IMR-90 (cell line): ENCODE measurements around the gene ANO4. TPM values are rescaled to one million over a fixed set of nuclear protein-coding genes. Genes with fewer than 3 reads are reported as not detected.

Source experiments
- ATAC-seq: fragments of 200-7000 bp; cut with Tn5 transposase; 2 replicates; pipeline ENCODE4 v1.9.1; 2020; ENCODE audit warnings: low read depth, mild to moderate bottlenecking, moderate library complexity
- BruUV-seq: library from RNA; stranded (reverse); fragments of 400-500 nt; replicated peaks from 2 replicates; lab custom pipeline; 2021; lab: Mats Ljungman, UMichigan
- CTCF ChIA-PET: fragments of 300-600 bp; formaldehyde crosslinking; extraction: SDS; loops from one replicate; lab custom pipeline; 2021; ENCODE audit warnings: antibody characterized with exemption; lab: Yijun Ruan, JAX
- POLR2A ChIA-PET: fragments of 300-600 bp; sonication (Branson Sonifier 250); formaldehyde crosslinking; loops from one replicate; lab custom pipeline; 2022; ENCODE audit warnings: antibody characterized with exemption; ENCODE audit not compliant: unreplicated experiment; lab: Charles Lee
- DNase-seq: peaks from one replicate; pipeline ENCODE4 v3.0.0; 2013
- H2AFZ ChIP-seq: replicated peaks from 2 replicates; pipeline ENCODE3; 2013; ENCODE audit warnings: low read length, mild to moderate bottlenecking; ENCODE audit not compliant: poor library complexity
- H2AK5ac ChIP-seq: 2 replicates; pipeline ENCODE4 v1.6.1; 2013; ENCODE audit warnings: low read depth, low read length, inconsistent platforms
- H2AK9ac ChIP-seq: replicated peaks from 2 replicates; pipeline ENCODE3; 2013; ENCODE audit warnings: mild to moderate bottlenecking, low read depth, low read length, moderate library complexity; ENCODE audit not compliant: poor library complexity
- H2BK120ac ChIP-seq: 2 replicates; pipeline ENCODE4 v1.6.1; 2013; ENCODE audit warnings: low read depth, low read length, inconsistent platforms
- H2BK15ac ChIP-seq: 3 replicates; pipeline ENCODE4 v1.6.1; 2013; ENCODE audit warnings: low read depth, low read length, inconsistent platforms
- H2BK20ac ChIP-seq: 2 replicates; pipeline ENCODE4 v1.6.1; 2013; ENCODE audit warnings: low read depth, mild to moderate bottlenecking, inconsistent platforms, low read length, moderate library complexity
- H2BK5ac ChIP-seq: 2 replicates; pipeline ENCODE4 v1.6.1; 2013; ENCODE audit warnings: mild to moderate bottlenecking, low read depth, low read length, inconsistent platforms; ENCODE audit not compliant: poor library complexity, severe bottlenecking
- H3K14ac ChIP-seq: replicated peaks from 2 replicates; pipeline ENCODE4 v1.6.1; 2013; ENCODE audit warnings: low read depth, low read length, inconsistent platforms
- H3K18ac ChIP-seq: 2 replicates; pipeline ENCODE4 v1.6.1; 2013; ENCODE audit warnings: low read depth, low read length, control low read depth
- H3K23ac ChIP-seq: 2 replicates; pipeline ENCODE4 v1.6.1; 2013; ENCODE audit warnings: low read depth, low read length, inconsistent platforms
- H3K27ac ChIP-seq: 2 replicates; pipeline ENCODE4 v1.5.1; 2013; ENCODE audit warnings: mild to moderate bottlenecking, control low read depth, low read length; ENCODE audit not compliant: insufficient read depth
- H3K27me3 ChIP-seq: 2 replicates; pipeline ENCODE4 v1.6.1; 2013; ENCODE audit warnings: low read length; ENCODE audit not compliant: control insufficient read depth, insufficient read depth
- H3K36me3 ChIP-seq: 2 replicates; pipeline ENCODE4 v1.6.1; 2013; ENCODE audit warnings: low read length, mixed read lengths; ENCODE audit not compliant: control insufficient read depth, insufficient read depth
- H3K4ac ChIP-seq: 2 replicates; pipeline ENCODE4 v1.6.1; 2013; ENCODE audit warnings: low read depth, low read length, inconsistent platforms
- H3K4me1 ChIP-seq: 2 replicates; pipeline ENCODE4 v1.6.1; 2013; ENCODE audit warnings: low read length, mixed read lengths; ENCODE audit not compliant: control insufficient read depth, insufficient read depth
- H3K4me2 ChIP-seq: 2 replicates; pipeline ENCODE4 v1.6.1; 2013; ENCODE audit warnings: low read depth, mild to moderate bottlenecking, control low read depth, low read length, moderate library complexity
- H3K4me3 ChIP-seq: 2 replicates; pipeline ENCODE4 v1.5.1; 2013; ENCODE audit warnings: low read depth, mild to moderate bottlenecking, control low read depth, low read length, moderate library complexity; ENCODE audit not compliant: insufficient read depth
- H3K56ac ChIP-seq: 2 replicates; pipeline ENCODE4 v1.6.1; 2013; ENCODE audit warnings: low read length, inconsistent platforms; ENCODE audit not compliant: insufficient read depth; ENCODE audit errors: extremely low read depth
- H3K79me1 ChIP-seq, 2 experiments: 2 replicates each; pipeline ENCODE4 v1.6.1; 2013; ENCODE audit warnings: low read length in 2 of 2, inconsistent platforms in 1 of 2, low read depth in 1 of 2
- H3K9ac ChIP-seq: 2 replicates; pipeline ENCODE4 v1.6.1; 2013; ENCODE audit warnings: low read depth, low read length, control low read depth
- H3K9me1 ChIP-seq: 2 replicates; pipeline ENCODE4 v1.6.1; 2013; ENCODE audit warnings: low read length, inconsistent platforms; ENCODE audit not compliant: insufficient read depth
- H3K9me3 ChIP-seq: 2 replicates; pipeline ENCODE4 v1.6.1; 2013; ENCODE audit warnings: low read length; ENCODE audit not compliant: control insufficient read depth, insufficient read depth
- H4K20me1 ChIP-seq: 2 replicates; pipeline ENCODE4 v1.6.1; 2013; ENCODE audit warnings: low read length, inconsistent platforms; ENCODE audit not compliant: insufficient read depth
- H4K5ac ChIP-seq: 2 replicates; pipeline ENCODE4 v1.6.1; 2013; ENCODE audit warnings: mild to moderate bottlenecking, low read depth, low read length, control low read depth
- H4K8ac ChIP-seq, 2 experiments: 2 replicates each; pipeline ENCODE4 v1.6.1; 2013; ENCODE audit warnings: low read depth in 2 of 2, low read length in 2 of 2, control low read depth in 1 of 2, inconsistent platforms in 1 of 2
- H4K91ac ChIP-seq: 2 replicates; pipeline ENCODE4 v1.6.1; 2013; ENCODE audit warnings: low read depth, low read length, inconsistent platforms; ENCODE audit not compliant: insufficient read depth
- CHD1 ChIP-seq: IDR thresholded peaks from 2 replicates; pipeline ENCODE4 v1.6.1; 2012; ENCODE audit warnings: low read depth, low read length, improper control_type of control experiment
- CTCF ChIP-seq: conservative IDR thresholded peaks from 2 replicates; pipeline ENCODE4 v1.5.1; 2012; ENCODE audit warnings: mild to moderate bottlenecking, low read depth, low read length, improper control_type of control experiment
- FOS ChIP-seq: fragments of 150-350 bp; IDR thresholded peaks from 2 replicates; pipeline ENCODE4 v1.6.1; 2016; ENCODE audit warnings: low read depth, low read length
- RAD21 ChIP-seq: IDR thresholded peaks from 2 replicates; pipeline ENCODE4 v1.6.1; 2012; ENCODE audit warnings: low read length, improper control_type of control experiment
- RCOR1 ChIP-seq: IDR thresholded peaks from 2 replicates; pipeline ENCODE4 v1.6.1; 2012; ENCODE audit warnings: mild to moderate bottlenecking, low read length, improper control_type of control experiment; ENCODE audit not compliant: insufficient replicate concordance
- RFX5 ChIP-seq: IDR thresholded peaks from 2 replicates; pipeline ENCODE4 v1.8.0; 2012; ENCODE audit warnings: low read depth, mild to moderate bottlenecking, low read length, moderate library complexity
- dilution Hi-C: fragments of 300-500 bp; cut with HindIII; formaldehyde crosslinking; loops from one replicate; pipeline ENCODE4 v1.14.3; 2018; ENCODE audit warnings: low sequenced_read_pairs; ENCODE audit not compliant: unreplicated experiment
- in situ Hi-C: fragments of 300-500 bp; cut with MboI; formaldehyde crosslinking; loops from 3 replicates; pipeline ENCODE4 v1.14.3; 2019; ENCODE audit warnings: low sequenced_read_pairs, inconsistent platforms, mixed read lengths
- intact Hi-C: fragments of 100-400 bp; cut with micrococcal nuclease; formaldehyde crosslinking; loops from 2 replicates; pipeline ENCODE4 v1.10.0; 2022
- polyA plus RNA-seq, 3 experiments: library from polyadenylated mRNA; depleted of rRNA; stranded (reverse); fragments of >200 nt; gene quantifications; 2 replicates each; pipeline ENCODE4 v1.2.3, GENCODE V29; 2012; ENCODE audit warnings: low replicate concordance in 1 of 3
- total RNA-seq: library from RNA; depleted of rRNA; stranded (reverse); fragments of >200 nt; gene quantifications from 2 replicates; pipeline ENCODE4 v1.2.3, GENCODE V29; 2012

Gene ANO4
- total and polyA plus RNA-seq, 2 of the 4 experiments (the other 2 are of a cell fraction) = 4.7 to 10.2 TPM

GRCh38 chr12:100767371-100767770 lies 27.2 kb upstream of the ANO4 start:
- Histone ChIP-seq H3K27me3 (no peaks in the 10 kb centered on the region), H3K27ac (no peak overlapping the region), H3K23ac (no peak overlapping the region), H2AK5ac (no peak overlapping the region), H3K4me1 (no peaks in the 10 kb centered on the region), H4K5ac (no peak overlapping the region), H4K20me1 (no peaks in the 10 kb centered on the region), H4K91ac (no peak overlapping the region), H3K4me3 (no peak overlapping the region), H3K14ac (no peak overlapping the region), H3K9ac (no peak overlapping the region), H3K9me3 (no peaks in the 10 kb centered on the region), H3K4me2 (no peak overlapping the region), H3K56ac (no peak overlapping the region), H3K18ac (no peak overlapping the region), H4K8ac (no peak overlapping the region), H2BK5ac (no peak overlapping the region), H3K4ac (no peak overlapping the region), H3K36me3 (no peaks in the 10 kb centered on the region), H2BK120ac (no peak overlapping the region), H2BK15ac (no peak overlapping the region), H3K79me1 (no peaks in the 10 kb centered on the region), H2BK20ac (no peak overlapping the region), H2AFZ (no peak overlapping the region), H3K9me1 (no peaks in the 10 kb centered on the region), H2AK9ac (no peak overlapping the region)
- ChIA-PET POLR2A (no interaction called here), CTCF (no interaction called here)
- BruUV-seq = no TSS peak
- in situ Hi-C loops = no loop called here
- ATAC-seq (no peak), DNase-seq (no peak)
- dilution Hi-C loops = no loop called here
- intact Hi-C loops = no loop called here
- no peak for TF ChIP-seq RAD21
- TF ChIP-seq RFX5 = no peak
- no peak for TF ChIP-seq CHD1
- no peak for TF ChIP-seq CTCF
- TF ChIP-seq FOS = no peak
- no peak for TF ChIP-seq RCOR1
